GM12891 (cell line): ENCODE data around the gene VPS13D.

Experiments
- DNase-seq: peaks from one replicate; pipeline ENCODE4 v3.0.0; 2011; ENCODE audit warnings: low spot score; ENCODE audit not compliant: insufficient read length
- FAIRE-seq: peaks from 2 replicates; lab custom pipeline; 2011; peaks lifted over from hg19 to GRCh38; lab: Jason Lieb, UNC
- PAX5 ChIP-seq: IDR thresholded peaks from 2 replicates; pipeline ENCODE4 v1.6.1; 2011; ENCODE audit warnings: low read length, moderate library complexity, mild to moderate bottlenecking; ENCODE audit not compliant: insufficient read depth, severe bottlenecking
- POLR2A ChIP-seq: IDR thresholded peaks from 2 replicates; pipeline ENCODE4 v1.6.1; 2011; ENCODE audit warnings: low read depth, low read length, control low read depth
- POLR2AphosphoS5 ChIP-seq: IDR thresholded peaks from 2 replicates; pipeline ENCODE4 v1.6.1; 2011; ENCODE audit warnings: low read depth, low read length, control low read depth
- POU2F2 ChIP-seq: IDR thresholded peaks from 2 replicates; pipeline ENCODE4 v1.6.1; 2011; ENCODE audit warnings: low read depth, mild to moderate bottlenecking, control low read depth, low read length, moderate library complexity
- SPI1 ChIP-seq: IDR thresholded peaks from 2 replicates; pipeline ENCODE4 v1.6.1; 2011; ENCODE audit warnings: low read depth, low read length, control low read depth
- TAF1 ChIP-seq: IDR thresholded peaks from 2 replicates; pipeline ENCODE4 v1.6.1; 2011; ENCODE audit warnings: low read depth, low read length, control low read depth

VPS13D gene

DNA sequence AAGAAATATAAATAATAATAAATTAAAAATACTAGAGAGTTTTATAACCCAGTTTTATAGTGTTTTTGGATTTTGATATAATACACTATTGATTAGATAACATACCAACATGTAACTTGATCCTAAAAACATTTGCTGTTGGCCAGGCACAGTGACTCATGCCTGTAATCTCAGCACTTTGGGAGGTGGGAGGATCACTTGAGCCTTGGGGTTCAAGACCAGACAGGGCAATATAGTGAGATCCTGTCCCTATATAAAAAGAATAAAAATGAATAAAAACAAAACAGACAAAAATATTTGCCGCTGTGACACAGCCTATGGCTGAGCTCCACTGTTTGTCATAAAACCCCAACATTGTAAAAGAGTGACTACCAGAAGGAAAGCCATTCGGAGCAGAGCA, 26.1 kb downstream of the VPS13D start:
- no peak for TF ChIP-seq SPI1
- no peak for TF ChIP-seq POU2F2
- TF ChIP-seq POLR2A: no peak
- TF ChIP-seq TAF1: no peak
- no peak for TF ChIP-seq PAX5
- TF ChIP-seq POLR2AphosphoS5: no peak
- DNase-seq: no peak
- no peak for FAIRE-seq

DNA sequence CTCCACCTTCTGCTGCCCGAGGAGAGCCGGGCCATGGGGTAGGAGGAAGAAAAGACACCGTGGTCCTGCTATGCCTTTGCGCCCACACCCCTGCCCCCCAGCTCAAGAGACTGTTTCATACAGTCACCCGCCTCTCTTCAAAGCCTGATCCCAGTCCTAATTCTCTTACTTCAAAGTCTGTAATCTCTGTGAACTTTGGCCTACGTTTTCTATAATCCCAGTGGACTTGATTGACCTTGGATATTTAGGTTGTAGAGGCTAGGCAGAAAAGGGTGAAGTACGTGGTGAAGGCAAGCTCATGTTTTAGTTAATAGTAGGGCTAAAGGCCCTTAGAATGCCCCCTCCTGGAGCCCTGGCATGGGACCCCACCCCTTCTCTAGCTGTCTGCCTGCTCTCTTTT, 28.4 kb downstream of the VPS13D start:
- DNase-seq: no peak
- TF ChIP-seq POLR2A (no peak), TAF1 (no peak), SPI1 (no peak), POU2F2 (no peak), POLR2AphosphoS5 (no peak), PAX5 (no peak)
- FAIRE-seq: no peak

DNA sequence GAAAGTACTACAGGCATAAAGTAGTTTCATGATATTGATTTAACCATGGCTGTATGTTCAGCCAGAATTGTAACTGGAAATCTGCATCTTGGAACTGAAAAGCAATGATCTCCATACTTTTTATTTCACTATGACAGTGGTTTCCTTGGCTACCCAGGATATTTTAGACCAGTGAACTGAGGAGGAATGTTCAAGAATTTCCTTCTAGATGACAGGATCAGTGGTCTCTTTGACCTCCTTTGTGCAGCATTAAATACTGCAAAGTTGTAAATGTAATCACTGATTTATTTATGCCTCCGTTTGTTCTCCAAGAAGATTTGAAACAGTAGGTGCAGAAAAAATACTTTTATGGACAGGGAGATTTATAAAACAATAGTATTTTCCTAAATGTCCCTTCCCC, 39.5 kb downstream of the VPS13D start:
- no peak for FAIRE-seq
- TF ChIP-seq SPI1 (no peak), POLR2A (no peak), TAF1 (no peak), POU2F2 (no peak), POLR2AphosphoS5 (no peak), PAX5 (no peak)

DNA sequence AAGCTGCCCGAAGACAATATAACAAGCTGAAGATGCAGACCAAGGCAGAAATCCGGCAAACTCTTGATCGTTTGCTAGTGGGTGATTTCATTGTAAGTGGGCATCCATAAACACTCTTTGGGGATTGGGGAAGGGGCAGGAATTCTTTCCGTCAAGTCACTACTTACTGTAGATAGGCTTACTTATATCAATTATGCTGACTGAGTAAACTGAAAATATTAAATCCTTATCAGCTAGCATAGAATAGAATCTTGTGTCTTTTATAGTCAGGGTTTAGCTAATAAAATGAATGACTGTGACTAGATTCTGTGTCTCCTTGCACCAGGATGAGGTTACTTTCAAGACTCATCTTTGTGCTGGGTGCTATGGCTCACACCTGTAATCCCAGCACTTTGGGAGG, 41.2 kb downstream of the VPS13D start:
- FAIRE-seq: no peak
- TF ChIP-seq POLR2A (no peak), POU2F2 (no peak), POLR2AphosphoS5 (no peak), TAF1 (no peak), SPI1 (no peak), PAX5 (no peak)
- no peak for DNase-seq

More for the DNA sequence above, 39.5 kb downstream of the VPS13D start:
- DNase-seq: no peak

DNA sequence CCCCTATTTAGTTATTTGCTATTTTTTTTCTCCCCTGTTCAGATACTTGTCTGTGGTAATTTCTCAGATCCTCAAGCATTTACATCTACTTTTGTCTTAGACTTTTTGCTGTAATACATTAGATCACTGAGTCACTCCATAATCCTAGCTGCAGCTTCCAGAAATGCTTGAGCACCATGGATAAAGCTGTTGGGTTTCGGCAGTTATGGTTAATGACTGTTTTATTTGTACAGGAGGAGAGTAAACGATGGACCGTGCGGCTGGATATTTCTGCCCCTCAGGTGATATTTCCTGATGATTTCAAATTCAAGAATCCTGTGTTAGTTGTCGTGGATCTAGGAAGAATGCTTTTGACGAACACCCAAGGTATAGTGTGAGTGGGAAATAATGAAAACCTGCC, 42.9 kb downstream of the VPS13D start:
- TF ChIP-seq PAX5 (no peak), SPI1 (no peak), TAF1 (no peak), POLR2AphosphoS5 (no peak), POU2F2 (no peak), POLR2A (no peak)
- FAIRE-seq: no peak
- no peak for DNase-seq

DNA sequence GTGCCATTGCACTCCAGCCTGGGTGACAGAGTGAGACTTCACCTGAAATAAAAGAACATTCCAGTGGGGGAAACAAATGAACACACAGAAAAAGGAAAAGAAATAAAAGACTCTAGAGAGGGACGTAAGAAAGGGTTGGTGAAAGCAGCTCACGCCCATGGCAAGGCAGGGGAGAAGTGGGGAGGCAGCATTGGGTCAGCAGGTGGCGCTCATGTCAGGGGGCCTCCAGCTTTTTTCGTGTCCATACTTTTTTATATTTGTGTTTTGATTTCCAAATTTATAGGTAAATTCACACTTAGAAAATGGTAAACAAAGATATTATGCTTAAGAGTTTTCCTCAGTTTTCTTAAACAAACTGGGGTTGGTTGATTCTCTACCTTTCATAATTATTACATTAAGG, 45.5 kb downstream of the VPS13D start:
- TF ChIP-seq POLR2A (no peak), SPI1 (no peak), POLR2AphosphoS5 (no peak), POU2F2 (no peak), PAX5 (no peak), TAF1 (no peak)
- DNase-seq (peak; percentile 11), FAIRE-seq (no peak)

DNA sequence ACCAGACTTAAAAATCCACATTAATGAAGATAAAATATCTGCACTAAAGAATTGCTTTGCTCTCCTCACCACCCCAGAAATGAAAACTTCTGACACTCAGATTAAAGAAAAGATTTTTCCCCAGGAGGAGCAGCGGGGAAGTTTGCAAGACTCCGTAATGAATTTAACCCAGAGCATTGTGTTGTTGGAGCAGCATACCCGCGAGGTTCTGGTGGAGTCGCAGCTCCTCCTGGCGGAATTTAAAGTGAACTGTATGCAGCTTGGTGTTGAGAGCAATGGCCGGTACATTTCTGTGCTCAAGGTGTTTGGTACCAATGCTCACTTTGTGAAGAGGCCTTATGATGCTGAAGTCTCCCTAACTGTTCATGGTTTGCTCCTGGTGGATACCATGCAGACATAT, 46.4 kb downstream of the VPS13D start:
- FAIRE-seq (no peak), DNase-seq (no peak)
- no peak for TF ChIP-seq POLR2AphosphoS5
- no peak for TF ChIP-seq POU2F2
- TF ChIP-seq PAX5: no peak
- TF ChIP-seq TAF1: no peak
- TF ChIP-seq SPI1: no peak
- TF ChIP-seq POLR2A: no peak

DNA sequence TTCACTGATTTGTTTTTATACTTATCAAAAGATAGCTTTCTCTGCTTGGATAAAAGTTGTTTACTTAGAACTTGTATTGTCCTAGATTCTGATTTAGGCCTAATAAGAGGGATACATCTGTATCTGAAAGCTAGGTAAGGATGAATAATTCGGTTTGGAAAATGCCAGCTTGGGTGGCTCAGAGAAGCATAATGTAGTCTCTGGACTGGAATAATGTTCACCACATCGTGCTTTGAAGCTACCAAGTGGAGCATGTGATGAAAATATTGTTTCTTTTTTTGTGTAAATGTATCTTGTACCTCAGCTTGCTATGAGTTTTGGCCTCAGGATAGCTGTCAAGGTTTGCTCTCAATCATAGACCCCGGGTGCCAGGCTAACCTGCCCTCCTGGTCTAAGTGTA, 49.2 kb downstream of the VPS13D start:
- FAIRE-seq (no peak), DNase-seq (no peak)
- no peak for TF ChIP-seq POU2F2
- TF ChIP-seq TAF1: no peak
- TF ChIP-seq POLR2A: no peak
- no peak for TF ChIP-seq POLR2AphosphoS5
- TF ChIP-seq PAX5: no peak
- TF ChIP-seq SPI1: no peak

DNA sequence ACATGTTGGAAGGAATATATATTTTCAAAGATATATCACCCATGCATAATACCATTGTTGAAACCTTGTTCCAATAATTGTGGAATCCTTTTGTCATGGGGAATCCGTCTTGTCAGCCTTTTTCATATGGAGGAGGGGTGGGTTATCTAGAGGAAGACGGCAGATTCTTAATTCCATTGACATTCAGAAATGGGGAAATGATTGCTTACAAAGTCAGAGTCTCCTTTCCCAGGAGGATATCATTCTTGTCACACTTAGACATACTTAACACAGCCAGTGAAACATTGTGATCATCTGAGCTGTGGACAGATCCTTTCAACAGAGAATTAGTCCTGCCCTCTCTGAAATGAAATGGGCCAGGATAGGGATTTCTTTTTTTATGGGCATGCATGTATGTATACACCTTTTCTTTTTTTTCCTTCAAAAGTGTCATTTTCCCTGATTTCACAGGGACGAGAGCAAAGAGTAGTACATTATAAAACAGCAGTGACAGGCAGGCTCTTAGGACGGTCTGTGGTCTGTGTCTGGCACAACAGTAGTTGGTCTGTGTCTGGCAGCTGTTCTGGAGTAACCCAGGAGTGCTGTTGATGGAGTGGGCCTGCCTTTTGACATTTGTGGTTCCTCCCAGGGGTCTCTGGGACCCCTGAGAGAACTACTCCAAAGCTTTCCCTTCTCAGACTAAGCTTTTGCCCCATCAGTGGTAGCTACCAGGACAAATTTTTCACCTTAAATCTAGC, 50.1 kb downstream of the VPS13D start:
- TF ChIP-seq TAF1 (no peak), POLR2AphosphoS5 (no peak), SPI1 (no peak), POU2F2 (no peak), PAX5 (no peak), POLR2A (no peak)
- DNase-seq: no peak
- FAIRE-seq: no peak

DNA sequence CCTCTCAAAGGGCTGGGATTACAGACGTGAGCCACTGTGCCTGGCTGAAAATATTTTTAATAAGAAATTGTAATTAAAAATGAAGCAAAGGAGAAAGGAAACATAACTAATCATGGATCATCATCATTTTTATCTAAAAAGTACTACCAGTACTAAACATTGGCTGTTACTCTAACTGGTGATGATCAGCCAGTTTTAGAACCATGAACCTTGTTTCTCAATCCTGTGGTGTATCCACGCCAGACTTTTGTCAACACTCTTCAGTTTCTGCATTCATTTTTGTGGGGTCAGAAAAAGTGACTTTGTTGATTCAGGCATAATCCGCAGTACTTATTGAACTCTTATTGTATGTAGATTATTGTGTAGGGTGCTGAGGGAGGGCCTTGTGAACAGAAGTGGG, 52.3 kb downstream of the VPS13D start:
- FAIRE-seq: no peak
- DNase-seq: no peak
- TF ChIP-seq POU2F2 (no peak), TAF1 (no peak), PAX5 (no peak), POLR2AphosphoS5 (no peak), SPI1 (no peak), POLR2A (no peak)
